Mucosa of stomach (tissue), 1 donor: ENCODE results near the gene RGS6.

Experiments
- H3K27me3 ChIP-seq: one replicate; pipeline ENCODE4 v1.7.0; 2013; ENCODE audit warnings: mild to moderate bottlenecking, low read length; ENCODE audit not compliant: control insufficient read depth, insufficient read depth
- H3K36me3 ChIP-seq: one replicate; pipeline ENCODE4 v1.7.0; 2013; ENCODE audit warnings: low read length; ENCODE audit not compliant: control insufficient read depth, insufficient read depth
- H3K4me1 ChIP-seq: one replicate; pipeline ENCODE4 v1.7.0; 2013; ENCODE audit warnings: mild to moderate bottlenecking, low read length; ENCODE audit not compliant: control insufficient read depth, insufficient read depth
- H3K4me3 ChIP-seq: one replicate; pipeline ENCODE4 v1.7.0; 2013; ENCODE audit warnings: low read length
- H3K9ac ChIP-seq: one replicate; pipeline ENCODE4 v1.7.0; 2013; ENCODE audit warnings: mild to moderate bottlenecking, low read length, moderate library complexity
- H3K9me3 ChIP-seq: one replicate; pipeline ENCODE4 v1.7.0; 2013; ENCODE audit warnings: mild to moderate bottlenecking, low read length, moderate library complexity; ENCODE audit not compliant: control insufficient read depth
- donor health status: Pancreatic carcinoma.

Gene RGS6

GRCh38 chr14:72408020-72408419 is 475.8 kb downstream of the RGS6 start:
- Histone ChIP-seq H3K36me3 (no peaks in the 10 kb centered on the region), H3K9me3 (no peaks in the 10 kb centered on the region), H3K9ac (no peak overlapping the region), H3K27me3 (no peaks in the 10 kb centered on the region), H3K4me1 (no peaks in the 10 kb centered on the region), H3K4me3 (no peak overlapping the region)

DNA sequence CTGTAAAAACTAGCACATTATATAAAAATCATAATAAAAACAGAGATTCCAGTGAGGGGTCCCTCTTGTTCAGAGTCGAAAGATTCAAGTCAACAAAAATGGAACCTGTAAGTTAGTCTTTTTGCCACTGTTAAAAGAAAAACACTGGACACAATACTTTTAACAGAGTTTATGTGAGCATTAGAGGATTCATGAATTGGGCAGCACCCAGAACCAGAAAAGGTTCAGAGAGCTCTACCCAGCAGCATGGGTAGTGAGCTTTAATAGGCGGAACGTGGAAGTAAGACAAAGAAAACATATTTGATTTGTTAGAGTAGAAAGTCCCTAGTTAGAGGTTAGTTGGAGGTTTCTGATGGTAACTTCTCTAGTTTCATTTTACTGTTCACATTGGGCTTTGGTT is 476.8 kb downstream of the RGS6 start:
- H3K4me1 ChIP-seq = no peaks in the 10 kb centered on the region
- H3K9ac ChIP-seq = no peak overlapping the region

DNA sequence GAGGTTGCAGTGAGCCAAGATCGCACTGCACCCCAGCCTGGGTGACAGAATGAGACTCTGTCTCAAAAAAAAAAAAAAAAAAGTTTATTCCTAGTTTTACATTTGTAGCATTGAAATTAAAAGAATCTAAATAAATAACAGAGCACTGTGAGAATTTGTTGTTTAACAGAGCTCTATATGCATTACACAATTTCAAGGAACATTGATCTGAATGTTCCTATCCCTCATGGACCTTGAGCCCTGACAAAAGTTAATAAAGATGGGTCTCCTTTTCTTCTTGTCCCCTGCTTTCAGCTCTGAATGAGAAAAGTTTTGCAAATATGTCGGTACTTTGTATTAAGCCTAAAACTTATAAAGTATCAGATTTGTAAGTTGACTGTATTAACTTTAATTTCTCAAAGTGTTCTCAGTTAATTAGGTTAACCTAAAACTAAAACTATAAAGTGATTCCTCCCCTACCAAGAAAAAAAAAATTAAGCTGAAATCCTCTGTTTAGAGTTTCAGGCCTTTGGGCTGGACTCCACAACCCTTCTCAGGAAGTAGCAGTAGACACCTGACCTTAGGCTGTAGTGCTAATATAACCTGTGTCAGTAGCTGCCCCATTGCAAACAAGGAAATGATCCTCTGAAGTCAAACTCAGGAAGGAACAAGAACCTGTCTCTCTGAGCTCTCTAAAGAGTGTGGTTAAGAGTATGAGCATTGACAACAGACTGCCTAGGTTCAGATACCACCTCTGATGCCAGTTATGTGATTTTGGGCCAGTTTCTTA is 484.0 kb downstream of the RGS6 start:
- Histone ChIP-seq H3K4me1 (no peaks in the 10 kb centered on the region), H3K9ac (no peak overlapping the region), H3K36me3 (no peaks in the 10 kb centered on the region), H3K27me3 (no peaks in the 10 kb centered on the region), H3K4me3 (no peak overlapping the region), H3K9me3 (no peaks in the 10 kb centered on the region)

More for the DNA sequence above, 476.8 kb downstream of the RGS6 start:
- H3K4me3 ChIP-seq = no peak overlapping the region
- H3K9me3 ChIP-seq = no peaks in the 10 kb centered on the region
- H3K36me3 ChIP-seq = no peaks in the 10 kb centered on the region
- H3K27me3 ChIP-seq = no peaks in the 10 kb centered on the region

DNA sequence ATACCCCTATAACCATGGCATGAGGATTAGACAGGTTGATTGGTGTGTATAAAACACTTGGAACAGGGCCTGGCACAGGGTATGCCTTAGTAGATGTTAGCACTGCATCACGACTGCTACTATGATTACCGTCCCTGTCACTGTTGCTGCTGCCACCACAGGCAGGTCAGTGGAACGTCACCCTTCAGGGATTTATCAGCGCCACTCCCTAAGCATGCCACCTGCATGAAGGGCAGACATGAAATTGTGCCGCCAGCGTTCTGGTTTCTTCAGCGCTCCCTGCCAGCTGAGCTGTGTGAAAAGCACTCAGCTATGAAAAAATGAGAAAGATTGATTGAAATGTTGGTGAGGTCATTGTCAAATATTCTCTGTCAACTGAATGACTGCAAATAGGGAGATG is 484.7 kb downstream of the RGS6 start:
- Histone ChIP-seq H3K9me3 (no peaks in the 10 kb centered on the region), H3K4me3 (no peak overlapping the region), H3K36me3 (no peaks in the 10 kb centered on the region), H3K9ac (no peak overlapping the region), H3K4me1 (no peaks in the 10 kb centered on the region), H3K27me3 (no peaks in the 10 kb centered on the region)

DNA sequence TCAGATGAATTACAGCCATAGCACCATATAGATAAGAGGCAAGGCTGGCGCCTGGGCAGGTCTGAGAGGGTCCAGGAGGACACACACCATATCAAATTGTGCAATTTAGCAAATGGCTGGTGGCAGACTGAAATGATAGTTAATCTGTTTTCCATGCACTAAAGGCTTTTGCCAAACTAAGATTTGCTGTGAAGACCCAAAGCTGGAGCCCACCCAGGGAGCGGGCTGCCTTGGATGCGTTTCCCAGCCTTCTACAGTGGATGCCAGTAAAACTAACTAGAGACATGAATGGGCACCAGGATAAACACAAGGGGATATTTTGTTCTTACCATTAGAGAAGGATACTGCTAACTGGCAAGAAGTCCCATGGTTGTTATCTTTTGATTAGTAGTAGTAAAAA is 486.6 kb downstream of the RGS6 start:
- no peaks in the 10 kb centered on the region for H3K36me3 ChIP-seq
- no peak overlapping the region for H3K4me3 ChIP-seq
- no peaks in the 10 kb centered on the region for H3K4me1 ChIP-seq
- no peak overlapping the region for H3K9ac ChIP-seq
- H3K9me3 ChIP-seq = no peaks in the 10 kb centered on the region
- no peaks in the 10 kb centered on the region for H3K27me3 ChIP-seq

DNA sequence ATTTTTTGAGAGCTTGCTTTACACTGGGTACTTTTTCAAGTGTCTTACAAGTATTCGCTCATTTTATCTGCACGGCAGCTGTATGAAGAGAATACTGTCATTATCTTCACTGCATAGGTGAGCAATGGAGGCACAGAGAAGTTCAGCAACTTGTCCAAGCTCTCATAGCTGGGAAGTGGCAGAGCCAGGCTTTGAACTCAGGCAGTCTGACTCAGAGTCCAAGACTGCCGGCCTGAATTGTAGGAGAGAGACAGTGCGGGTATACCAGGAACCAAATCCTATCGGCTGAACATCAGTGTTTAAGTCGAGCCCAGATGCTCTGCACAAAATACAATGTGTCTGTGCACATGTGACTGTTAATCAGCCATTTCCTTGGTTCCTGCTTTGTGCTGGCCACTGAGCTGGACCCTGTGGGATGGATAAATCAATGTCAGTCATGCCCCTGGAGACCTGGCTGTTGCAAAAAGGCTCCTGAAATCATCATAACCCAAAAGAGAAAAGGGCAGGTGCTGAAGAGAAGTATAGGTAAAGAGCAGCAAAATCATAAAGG is 487.1 kb downstream of the RGS6 start:
- Histone ChIP-seq H3K27me3 (no peaks in the 10 kb centered on the region), H3K4me3 (no peak overlapping the region), H3K36me3 (no peaks in the 10 kb centered on the region), H3K9me3 (no peaks in the 10 kb centered on the region), H3K4me1 (no peaks in the 10 kb centered on the region), H3K9ac (no peak overlapping the region)

- Histone ChIP-seq H3K4me3 (no peak overlapping the region), H3K36me3 (no peaks in the 10 kb centered on the region), H3K4me1 (no peaks in the 10 kb centered on the region), H3K27me3 (no peaks in the 10 kb centered on the region), H3K9ac (no peak overlapping the region), H3K9me3 (no peaks in the 10 kb centered on the region)
Measured at GRCh38 chr14:72420749-72421474, 488.7 kb downstream of the RGS6 start.

DNA sequence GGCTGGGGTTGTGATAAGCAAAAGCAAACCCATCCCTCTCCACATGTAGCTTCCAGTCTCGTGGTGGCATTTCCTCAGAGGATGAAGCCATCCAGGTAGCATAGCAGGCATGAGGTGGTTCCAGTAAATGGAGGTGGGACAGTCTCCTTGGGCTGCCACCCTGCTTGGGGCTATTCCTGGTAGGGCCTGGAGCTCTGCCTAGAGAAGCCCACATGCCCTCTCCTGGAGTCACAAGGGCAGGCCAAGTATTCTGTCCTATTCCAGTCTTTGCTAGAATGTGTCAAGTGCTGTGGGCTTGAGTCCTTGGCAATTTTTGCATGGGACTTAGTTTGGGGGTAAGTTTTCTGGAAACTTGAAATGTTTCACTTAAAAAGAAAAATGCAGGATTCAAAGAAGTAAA is 491.7 kb downstream of the RGS6 start:
- H3K4me1 ChIP-seq = no peaks in the 10 kb centered on the region

GRCh38 chr14:72430457-72430856 is 498.2 kb downstream of the RGS6 start:
- no peaks in the 10 kb centered on the region for H3K27me3 ChIP-seq
- no peak overlapping the region for H3K4me3 ChIP-seq
- no peaks in the 10 kb centered on the region for H3K4me1 ChIP-seq
- H3K36me3 ChIP-seq = no peaks in the 10 kb centered on the region
- no peaks in the 10 kb centered on the region for H3K9me3 ChIP-seq
- no peak overlapping the region for H3K9ac ChIP-seq

More for the DNA sequence above, 491.7 kb downstream of the RGS6 start:
- Histone ChIP-seq H3K36me3 (no peaks in the 10 kb centered on the region), H3K9me3 (no peaks in the 10 kb centered on the region), H3K27me3 (no peaks in the 10 kb centered on the region), H3K4me3 (no peak overlapping the region), H3K9ac (no peak overlapping the region)

GRCh38 chr14:72432748-72433147 is 500.5 kb downstream of the RGS6 start:
- Histone ChIP-seq H3K4me1 (no peaks in the 10 kb centered on the region), H3K9me3 (no peaks in the 10 kb centered on the region), H3K27me3 (no peaks in the 10 kb centered on the region), H3K9ac (no peak overlapping the region), H3K4me3 (no peak overlapping the region), H3K36me3 (no peaks in the 10 kb centered on the region)

GRCh38 chr14:72433511-72433910 is 501.3 kb downstream of the RGS6 start:
- no peaks in the 10 kb centered on the region for H3K36me3 ChIP-seq
- no peaks in the 10 kb centered on the region for H3K4me1 ChIP-seq
- no peak overlapping the region for H3K9ac ChIP-seq
- no peak overlapping the region for H3K4me3 ChIP-seq
- no peaks in the 10 kb centered on the region for H3K9me3 ChIP-seq
- no peaks in the 10 kb centered on the region for H3K27me3 ChIP-seq

DNA sequence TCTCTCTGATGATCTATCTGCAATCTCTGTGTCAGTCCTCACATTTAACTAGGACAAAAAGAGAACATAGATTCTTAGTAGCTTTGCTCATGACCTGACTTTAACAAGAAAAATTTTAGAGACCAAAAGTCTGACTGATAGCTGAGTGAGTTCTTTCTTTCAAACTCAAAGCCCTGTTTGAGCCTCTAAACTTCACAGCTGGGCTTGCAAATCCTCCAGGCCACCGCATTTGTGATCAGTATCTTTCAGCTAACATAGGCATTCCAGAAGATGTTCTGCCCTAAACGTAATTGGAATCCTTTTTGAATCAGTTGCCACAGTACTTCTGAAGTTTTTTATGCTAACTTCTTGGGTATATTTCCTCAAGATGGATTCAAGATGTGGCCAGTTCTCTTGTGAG is 502.6 kb downstream of the RGS6 start:
- Histone ChIP-seq H3K4me3 (no peak overlapping the region), H3K9ac (no peak overlapping the region), H3K9me3 (no peaks in the 10 kb centered on the region), H3K36me3 (no peaks in the 10 kb centered on the region), H3K27me3 (no peaks in the 10 kb centered on the region), H3K4me1 (no peaks in the 10 kb centered on the region)
